Activated CD8-positive, alpha-beta T cell treated with anti-CD3 and anti-CD28 coated beads for 36 hours (primary cell): ENCODE data around the gene BRK1. TPM values are rescaled to one million over a fixed set of nuclear protein-coding genes. Genes with fewer than 3 reads are reported as not detected.

Experiments used
- ATAC-seq: fragments of 200-7000 bp; cut with Tn5 transposase; one replicate; pipeline ENCODE4 v1.10.0; 2021; ENCODE audit warnings: mild to moderate bottlenecking, moderate library complexity
- CTCF ChIA-PET: fragments of 350-600 bp; sonication (Branson Sonifier 250); formaldehyde crosslinking; loops from one replicate; lab custom pipeline; 2021; ENCODE audit warnings: antibody characterized with exemption; lab: Charles Lee
- POLR2A ChIA-PET: fragments of 350-600 bp; sonication (Branson Sonifier 250); formaldehyde crosslinking; loops from one replicate; lab custom pipeline; 2021; ENCODE audit warnings: antibody characterized with exemption; lab: Charles Lee
- DNase-seq: peaks from one replicate; pipeline ENCODE4 v3.0.0-alpha.2; 2020
- H3K27ac Mint-ChIP-seq: one replicate; pipeline ENCODE4 v1.8.0; 2021; ENCODE audit warnings: mild to moderate bottlenecking, mixed read lengths
- H3K27me3 Mint-ChIP-seq: one replicate; pipeline ENCODE4 v1.8.0; 2021; ENCODE audit warnings: mixed read lengths
- H3K36me3 Mint-ChIP-seq: one replicate; pipeline ENCODE4 v1.8.0; 2021; ENCODE audit warnings: low read depth, mixed read lengths
- H3K4me1 Mint-ChIP-seq: one replicate; pipeline ENCODE4 v1.8.0; 2021; ENCODE audit warnings: low read depth, mixed read lengths
- H3K4me3 Mint-ChIP-seq: one replicate; pipeline ENCODE4 v1.8.0; 2021; ENCODE audit warnings: mild to moderate bottlenecking, moderate library complexity, mixed read lengths
- H3K9me3 Mint-ChIP-seq: one replicate; pipeline ENCODE4 v1.8.0; 2021; ENCODE audit warnings: mixed read lengths
- intact Hi-C: fragments of 100-400 bp; cut with micrococcal nuclease; formaldehyde crosslinking; loops from one replicate; pipeline ENCODE4 v1.10.0; 2022
- total RNA-seq, 2 experiments: library from RNA; stranded (reverse); gene quantifications; one replicate each; pipeline ENCODE4 v1.2.3, GENCODE V29; 2021
- TF ChIP-seq, protein P1 (sequence below): fragments of 200-600 bp; IDR thresholded peaks from one replicate; pipeline ENCODE4 v1.8.0; 2022; ENCODE audit warnings: antibody characterized with exemption, mild to moderate bottlenecking

Gene BRK1
- total RNA-seq, 2 experiments from 2014 or later, result 107 to 108 TPM

DNA sequence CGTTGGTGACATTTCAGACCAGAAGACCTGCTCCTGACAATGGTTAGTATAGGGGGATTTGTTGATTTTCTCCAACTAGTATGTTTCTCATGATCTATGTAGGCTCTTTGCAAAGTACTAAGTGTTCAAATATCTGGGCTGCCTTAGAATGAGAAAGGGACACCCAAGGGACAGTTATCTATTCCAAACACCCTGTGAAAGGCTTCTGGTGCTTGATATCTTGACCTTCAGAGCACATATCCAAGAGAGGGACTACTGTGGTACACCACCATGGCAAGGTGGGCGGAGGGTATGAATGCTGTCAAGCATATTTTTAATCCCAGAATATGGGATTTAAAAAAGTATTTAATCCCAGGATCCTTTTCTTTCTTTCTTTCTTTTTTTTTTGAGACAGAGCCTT, 8.6 kb upstream of the BRK1 start:
- no peaks in the 10 kb centered on the region for H3K9me3 Mint-ChIP-seq
- CTCF ChIA-PET, result no interaction called here
- intact Hi-C loops, result no loop called here
- H3K36me3 Mint-ChIP-seq, result peaks cover 3% of the 10 kb centered on the region
- no peak overlapping the region for H3K27ac Mint-ChIP-seq
- POLR2A ChIA-PET, result interaction anchor here (0.9 to 1.7 kb wide), 2 partner anchors 11 to 201 kb away, joined by 3 to 5 read pairs; no protein-coding TSS in a partner anchor
- H3K4me1 Mint-ChIP-seq, result no peaks in the 10 kb centered on the region
- ATAC-seq (no peak), DNase-seq (no peak)
- no peaks in the 10 kb centered on the region for H3K27me3 Mint-ChIP-seq
- no peak overlapping the region for H3K4me3 Mint-ChIP-seq
- TF ChIP-seq, protein P1, sequence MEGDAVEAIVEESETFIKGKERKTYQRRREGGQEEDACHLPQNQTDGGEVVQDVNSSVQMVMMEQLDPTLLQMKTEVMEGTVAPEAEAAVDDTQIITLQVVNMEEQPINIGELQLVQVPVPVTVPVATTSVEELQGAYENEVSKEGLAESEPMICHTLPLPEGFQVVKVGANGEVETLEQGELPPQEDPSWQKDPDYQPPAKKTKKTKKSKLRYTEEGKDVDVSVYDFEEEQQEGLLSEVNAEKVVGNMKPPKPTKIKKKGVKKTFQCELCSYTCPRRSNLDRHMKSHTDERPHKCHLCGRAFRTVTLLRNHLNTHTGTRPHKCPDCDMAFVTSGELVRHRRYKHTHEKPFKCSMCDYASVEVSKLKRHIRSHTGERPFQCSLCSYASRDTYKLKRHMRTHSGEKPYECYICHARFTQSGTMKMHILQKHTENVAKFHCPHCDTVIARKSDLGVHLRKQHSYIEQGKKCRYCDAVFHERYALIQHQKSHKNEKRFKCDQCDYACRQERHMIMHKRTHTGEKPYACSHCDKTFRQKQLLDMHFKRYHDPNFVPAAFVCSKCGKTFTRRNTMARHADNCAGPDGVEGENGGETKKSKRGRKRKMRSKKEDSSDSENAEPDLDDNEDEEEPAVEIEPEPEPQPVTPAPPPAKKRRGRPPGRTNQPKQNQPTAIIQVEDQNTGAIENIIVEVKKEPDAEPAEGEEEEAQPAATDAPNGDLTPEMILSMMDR, result no peak

GRCh38 chr3:10108091-10108490, 7.4 kb upstream of the BRK1 start, which contains the start of gene FANCD2OS:
TSS of gene FANCD2OS (minus strand) at chr3:10108255. CDS start at chr3:10104774, 3,481 bp downstream.
- H3K36me3 Mint-ChIP-seq, result peaks cover 2% of the 10 kb centered on the region
- POLR2A ChIA-PET, result no interaction called here
- no peak for DNase-seq

DNA sequence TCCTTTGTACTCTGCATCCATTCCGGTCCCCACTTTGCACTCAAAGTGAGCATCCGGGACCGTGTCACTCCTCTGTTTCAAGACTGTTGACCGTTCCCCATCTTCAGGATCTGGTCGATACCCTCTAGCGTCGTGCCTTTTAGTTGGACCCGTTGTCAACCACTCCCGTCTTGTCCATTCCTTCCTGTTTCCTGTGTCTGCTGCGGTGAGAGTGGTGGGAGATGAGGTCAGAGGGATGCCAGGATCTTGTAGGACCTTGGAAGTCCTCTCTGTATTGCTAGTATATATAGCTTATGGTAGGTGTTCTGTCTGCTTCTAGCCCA, 624 bp downstream of the BRK1 start:
- Mint-ChIP-seq H3K4me3 (peak overlapping the region; percentile 97), H3K4me1 (peaks cover 27% of the 10 kb centered on the region), H3K36me3 (peaks cover 26% of the 10 kb centered on the region), H3K27me3 (no peaks in the 10 kb centered on the region), H3K27ac (peak overlapping the region; percentile 97), H3K9me3 (no peaks in the 10 kb centered on the region)
- intact Hi-C loops, result no loop called here
- DNase-seq, result no peak
- peak; percentile 21 for ATAC-seq
- TF ChIP-seq, protein P1, result no peak
- ChIA-PET POLR2A (interaction anchor here (0.6 to 1.3 kb wide), 3 partner anchors 40 to 134 kb away, joined by 3 to 5 read pairs (median 4); partner anchors contain the start of gene TATDN2), CTCF (interaction anchor here (1.8 kb wide), 1 partner anchor 147 kb away, joined by 9 read pairs; no protein-coding TSS in a partner anchor)

More at GRCh38 chr3:10108091-10108490, 7.4 kb upstream of the BRK1 start, which contains the start of gene FANCD2OS:
- Mint-ChIP-seq H3K4me1 (no peaks in the 10 kb centered on the region), H3K27ac (no peak within 1 kb of the TSS), H3K9me3 (no peaks in the 10 kb centered on the region), H3K27me3 (no peaks in the 10 kb centered on the region), H3K4me3 (no peak within 1 kb of the TSS)
- TF ChIP-seq, protein P1, result no peak
- intact Hi-C loops, result no loop called here
- CTCF ChIA-PET, result no interaction called here
- ATAC-seq, result no peak

DNA sequence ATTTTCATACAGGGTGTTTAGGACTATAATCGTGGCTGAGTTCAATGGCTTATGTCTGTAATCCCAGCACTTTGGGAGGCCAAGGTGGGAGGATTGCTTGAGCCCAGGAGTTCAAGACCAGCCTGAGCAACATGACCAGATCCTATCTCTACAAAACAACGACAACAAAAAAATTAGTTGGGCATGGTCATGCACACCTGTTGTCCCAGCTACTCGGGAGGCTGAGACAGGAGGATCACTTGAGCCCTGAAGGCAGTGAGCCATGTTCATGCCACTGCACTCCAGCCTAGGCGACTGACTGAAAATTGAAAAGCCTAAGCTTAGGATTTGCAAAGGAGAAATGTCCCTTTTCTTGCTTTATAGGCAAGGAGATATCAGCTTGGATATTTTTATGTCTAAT, 1.5 kb downstream of the BRK1 start:
- TF ChIP-seq, protein P1, result no peak
- H3K27me3 Mint-ChIP-seq, result no peaks in the 10 kb centered on the region
- POLR2A ChIA-PET, result interaction anchor here (1.0 to 1.3 kb wide), 2 partner anchors 39 to 122 kb away, joined by 4 to 5 read pairs; no protein-coding TSS in a partner anchor
- DNase-seq, result no peak
- peaks cover 28% of the 10 kb centered on the region for H3K36me3 Mint-ChIP-seq
- H3K9me3 Mint-ChIP-seq, result no peaks in the 10 kb centered on the region
- peak overlapping the region; percentile 97 for H3K27ac Mint-ChIP-seq
- CTCF ChIA-PET, result interaction anchor here (1.5 to 1.8 kb wide), 2 partner anchors 25 to 146 kb away, joined by 4 to 9 read pairs; partner anchors contain the start of gene VHL
- peaks cover 30% of the 10 kb centered on the region for H3K4me1 Mint-ChIP-seq
- intact Hi-C loops, result no loop called here
- ATAC-seq, result no peak
- peak overlapping the region; percentile 97 for H3K4me3 Mint-ChIP-seq

DNA sequence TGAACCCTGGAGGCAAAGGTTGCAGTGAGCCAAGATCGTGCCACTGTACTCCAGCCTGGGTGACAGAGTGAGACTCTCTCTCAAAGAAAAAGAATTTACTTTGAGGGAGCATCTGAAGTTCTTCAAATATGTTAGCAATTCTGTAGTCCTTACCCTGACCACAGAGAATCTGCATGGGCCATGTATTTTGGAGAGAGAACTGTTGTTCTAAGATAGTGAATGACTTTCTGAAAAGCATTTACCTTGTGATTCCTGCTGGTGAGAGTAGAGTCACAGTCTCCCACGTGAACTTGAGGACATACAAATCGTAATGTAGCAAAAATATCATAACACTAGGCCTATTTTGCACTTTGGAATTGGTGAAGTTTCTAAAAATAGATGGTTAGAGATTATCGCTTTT, 3.9 kb downstream of the BRK1 start:
- ATAC-seq (no peak), DNase-seq (no peak)
- no peaks in the 10 kb centered on the region for H3K9me3 Mint-ChIP-seq
- TF ChIP-seq, protein P1, result no peak
- no peak overlapping the region for H3K27ac Mint-ChIP-seq
- H3K27me3 Mint-ChIP-seq, result no peaks in the 10 kb centered on the region
- POLR2A ChIA-PET, result no interaction called here
- intact Hi-C loops, result no loop called here
- peaks cover 41% of the 10 kb centered on the region for H3K36me3 Mint-ChIP-seq
- CTCF ChIA-PET, result no interaction called here
- no peak overlapping the region for H3K4me3 Mint-ChIP-seq
- peaks cover 44% of the 10 kb centered on the region for H3K4me1 Mint-ChIP-seq
